ENCODE data around the gene GGTLC1.
"Not testable (repeated sequence)": the region's sequence is repeated elsewhere in the genome, so short reads cannot be mapped to it uniquely, and the experiment has no call there.

GGTLC1 gene

GRCh38 chr20:23994001-23994633 is 5.5 kb upstream of the GGTLC1 start:
- DNase-seq = not testable (repeated sequence)

GRCh38 chr20:23993440-23993839 is 4.9 kb upstream of the GGTLC1 start:
- DNase-seq = not testable (repeated sequence)

- not testable (repeated sequence) for DNase-seq
Observed at GRCh38 chr20:23990296-23990695, 1.7 kb upstream of the GGTLC1 start.

GRCh38 chr20:23988966-23989365 is 387 bp upstream of the GGTLC1 start:
- not testable (repeated sequence) for DNase-seq

GRCh38 chr20:23986716-23987115 is 1.9 kb downstream of the GGTLC1 start:
- DNase-seq = not testable (repeated sequence)

- not testable (repeated sequence) for DNase-seq
Observed at GRCh38 chr20:23986310-23986709, 2.3 kb downstream of the GGTLC1 start.

- DNase-seq = not testable (repeated sequence)
Observed at GRCh38 chr20:23985790-23986225, 2.8 kb downstream of the GGTLC1 start.

GRCh38 chr20:23985066-23985789 is 3.4 kb downstream of the GGTLC1 start:
- DNase-seq = not testable (repeated sequence)

GRCh38 chr20:23984476-23985023 is 4.0 kb downstream of the GGTLC1 start:
- not testable (repeated sequence) for DNase-seq

GRCh38 chr20:23982112-23983018 is 6.2 kb downstream of the GGTLC1 start:
- DNase-seq = not testable (repeated sequence)

- DNase-seq = not testable (repeated sequence)
Observed at GRCh38 chr20:23981526-23981925, 7.1 kb downstream of the GGTLC1 start.

GRCh38 chr20:23981014-23981413 is 7.6 kb downstream of the GGTLC1 start:
- not testable (repeated sequence) for DNase-seq

- not testable (repeated sequence) for DNase-seq
Observed at GRCh38 chr20:23979899-23980811, 8.4 kb downstream of the GGTLC1 start.

- not testable (repeated sequence) for DNase-seq
Observed at GRCh38 chr20:23979380-23979779, 9.2 kb downstream of the GGTLC1 start.

- not testable (repeated sequence) for DNase-seq
Observed at GRCh38 chr20:23978457-23978856, 10.1 kb downstream of the GGTLC1 start.

- no peak for DNase-seq
Observed at GRCh38 chr20:23974966-23975365, 13.6 kb downstream of the GGTLC1 start.

- DNase-seq = no peak
Observed at GRCh38 chr20:23971310-23971709, 17.3 kb downstream of the GGTLC1 start.

- DNase-seq = no peak
Observed at GRCh38 chr20:23970049-23970448, 18.5 kb downstream of the GGTLC1 start.

GRCh38 chr20:23967616-23967979 is 21.0 kb downstream of the GGTLC1 start:
- no peak for DNase-seq

GRCh38 chr20:23966927-23967615 is 21.5 kb downstream of the GGTLC1 start:
- DNase-seq = no peak

GRCh38 chr20:23966298-23966697 is 22.3 kb downstream of the GGTLC1 start:
- no peak for DNase-seq

Data from DMS53 (cell line).